Activated naive CD4-positive, alpha-beta T cell treated with anti-CD3 and anti-CD28 coated beads, Interleukin-2, amount 50 U/mL, for 72 hours (primary cell): Measurements from ENCODE around the gene SLC5A5. TPM values are rescaled to one million over a fixed set of nuclear protein-coding genes. Genes with fewer than 3 reads are reported as not detected.
A peak's percentile ranks its signal among the peaks of the same experiment; 100 is the strongest.

ENCODE experiments used
- ATAC-seq, 2 donors: fragments of 150-1000 bp; cut with Tn5 transposase; 2 replicates each; pipeline ENCODE4 v1.10.0; 2021; ENCODE audit warnings: mild to moderate bottlenecking in 2 of 2, moderate library complexity in 2 of 2
- DNase-seq, 2 donors: peaks; one replicate each; pipeline ENCODE4 v3.0.0; 2021 to 2022; ENCODE audit warnings: low spot score in 2 of 2
- H3K27ac Mint-ChIP-seq, 2 donors: one replicate each; pipeline ENCODE4 v1.8.0; 2022; ENCODE audit warnings: mild to moderate bottlenecking in 2 of 2, mixed read lengths in 2 of 2
- H3K36me3 Mint-ChIP-seq, 2 donors: one replicate each; pipeline ENCODE4 v1.8.0; 2022; ENCODE audit warnings: mixed read lengths in 2 of 2
- H3K9me3 Mint-ChIP-seq, 2 donors: one replicate each; pipeline ENCODE4 v1.8.0; 2022; ENCODE audit warnings: mixed read lengths in 2 of 2
- total RNA-seq, 2 donors: library from RNA; stranded (reverse); gene quantifications; one replicate each; pipeline ENCODE4 v1.2.3, GENCODE V29; 2022

The SLC5A5 gene
- total RNA-seq, 2 donors from 2014 or later = 1.5 to 2.0 TPM

GRCh38 chr19:17861542-17862402 lies 10.0 kb upstream of the SLC5A5 start:
- peaks cover 40 to 43% of the 10 kb centered on the region in 2 donors for H3K36me3 Mint-ChIP-seq
- no peak for ATAC-seq
- H3K27ac Mint-ChIP-seq = peak overlapping the region; percentile 94 to 97
- no peaks in the 10 kb centered on the region for H3K9me3 Mint-ChIP-seq
- DNase-seq = no peak

GRCh38 chr19:17862711-17863519 lies 8.8 kb upstream of the SLC5A5 start:
- H3K9me3 Mint-ChIP-seq = no peaks in the 10 kb centered on the region
- no peak for ATAC-seq
- H3K36me3 Mint-ChIP-seq = peaks cover 40 to 43% of the 10 kb centered on the region in 2 donors
- DNase-seq = no peak
- peak overlapping the region; percentile 94 to 96 for H3K27ac Mint-ChIP-seq

DNA sequence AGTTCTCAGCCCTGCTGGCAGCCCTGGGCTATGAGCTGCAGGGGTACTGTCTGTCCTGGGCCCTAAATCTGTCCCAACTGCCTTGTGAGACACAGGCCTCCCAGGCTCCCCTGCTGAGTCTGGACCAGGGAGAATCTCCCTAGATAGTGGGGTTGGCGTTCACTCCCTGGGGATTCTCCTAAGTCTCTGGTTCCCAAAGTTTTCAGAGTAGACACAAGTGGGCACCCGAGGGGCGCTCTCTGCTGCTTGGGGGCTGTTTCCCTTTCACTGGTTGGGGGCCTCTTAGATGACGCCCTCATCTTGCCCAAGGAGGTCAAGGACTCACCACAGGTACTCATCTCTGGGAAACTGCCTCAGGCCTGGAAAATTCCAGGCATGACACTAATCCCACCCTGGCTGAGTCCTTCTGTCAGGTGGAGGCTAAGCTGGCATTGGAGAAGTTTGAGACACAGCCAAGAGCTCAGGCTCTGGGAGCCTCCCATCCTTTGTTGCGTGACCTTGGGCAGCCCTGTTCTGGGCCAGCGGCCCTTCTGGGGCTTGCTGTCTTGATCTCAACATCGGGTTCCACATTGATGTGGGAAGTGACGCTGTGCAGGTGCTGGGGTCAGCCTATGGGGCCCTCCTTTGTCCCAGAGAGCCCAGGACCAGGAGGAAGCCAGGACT lies 8.1 kb upstream of the SLC5A5 start:
- H3K9me3 Mint-ChIP-seq = no peaks in the 10 kb centered on the region
- peak overlapping the region; percentile 91 to 94 for H3K27ac Mint-ChIP-seq
- peaks cover 40 to 43% of the 10 kb centered on the region in 2 donors for H3K36me3 Mint-ChIP-seq
- no peak for ATAC-seq
- no peak for DNase-seq

DNA sequence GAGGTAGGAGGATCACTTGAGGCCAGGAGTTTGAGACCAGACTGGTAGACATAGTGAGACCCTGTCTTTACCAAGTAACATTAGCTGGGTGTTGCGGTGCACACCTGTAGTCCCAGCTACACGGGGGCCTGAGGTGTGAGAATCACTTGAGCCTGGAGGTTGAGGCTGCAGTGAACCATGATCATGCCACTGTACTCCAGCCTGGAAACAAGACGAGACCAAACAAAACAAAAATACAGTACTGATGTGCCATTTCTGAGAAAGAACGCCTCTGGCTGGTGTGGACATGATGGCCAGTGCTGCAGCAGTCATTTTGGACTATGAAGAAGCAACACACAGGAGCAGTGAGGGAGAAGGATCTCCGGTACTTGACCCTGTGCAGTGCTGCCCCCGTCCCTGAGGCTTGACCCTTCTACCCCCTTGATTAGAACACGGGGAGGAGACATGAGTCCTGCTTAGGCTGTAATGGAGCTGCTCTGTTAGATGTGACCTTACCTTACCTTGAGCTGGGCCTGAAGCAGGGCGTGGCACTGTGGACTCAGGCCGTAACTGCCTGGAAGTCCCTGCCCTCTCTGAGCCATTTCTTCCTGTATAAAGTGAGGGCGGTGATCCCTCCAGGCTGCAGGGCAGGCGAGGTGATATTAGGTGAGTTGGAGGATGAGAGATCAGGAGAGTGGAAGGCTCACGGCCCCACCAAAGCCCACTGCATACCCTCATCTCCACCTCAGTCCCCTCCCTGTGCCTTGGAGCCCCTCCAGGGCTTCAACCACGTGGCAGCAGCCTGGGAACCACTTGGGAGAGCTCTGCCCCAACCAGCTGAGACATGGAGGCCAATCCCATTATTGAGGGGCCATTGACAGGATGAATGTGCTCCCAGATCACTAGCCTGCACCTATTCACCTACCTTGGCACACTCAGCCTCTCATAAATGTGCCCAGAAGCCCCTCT lies 6.1 kb upstream of the SLC5A5 start:
- DNase-seq (no peak), ATAC-seq (peak; percentile 3 to 7)
- Mint-ChIP-seq H3K9me3 (no peaks in the 10 kb centered on the region), H3K27ac (peak overlapping the region; percentile 30 to 91), H3K36me3 (peaks cover 28 to 31% of the 10 kb centered on the region in 2 donors)

GRCh38 chr19:17866312-17866963 lies 5.3 kb upstream of the SLC5A5 start:
- no peak for ATAC-seq
- no peak for DNase-seq
- Mint-ChIP-seq H3K27ac (peak overlapping the region; percentile 30 to 91), H3K9me3 (no peaks in the 10 kb centered on the region), H3K36me3 (peaks cover 20 to 23% of the 10 kb centered on the region in 2 donors)

DNA sequence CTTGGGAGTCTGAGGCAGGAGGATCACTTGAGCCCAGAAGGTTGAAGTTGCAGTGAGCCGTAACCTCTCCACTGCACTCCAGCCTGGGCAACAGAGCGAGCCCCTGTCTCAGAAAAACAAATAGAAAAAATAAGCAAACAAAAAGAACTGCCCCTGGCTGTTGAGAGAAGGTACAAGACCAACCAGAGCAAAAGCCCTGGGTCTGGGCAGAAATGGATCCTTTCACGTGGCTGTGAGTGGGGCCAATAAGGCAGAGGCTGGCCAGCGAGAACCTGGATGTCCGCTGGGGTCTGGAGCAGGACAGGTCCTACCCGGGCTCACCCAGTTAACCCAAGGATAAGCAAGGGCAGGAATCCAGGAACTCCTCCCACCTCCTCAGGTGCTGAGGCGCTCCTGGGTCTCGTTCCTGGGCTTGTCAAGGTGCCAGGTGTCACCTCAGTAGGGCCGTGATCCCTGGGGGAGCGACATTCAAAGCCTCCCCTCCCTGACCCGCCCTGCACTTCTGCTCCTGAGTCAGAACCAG lies 4.7 kb upstream of the SLC5A5 start:
- ATAC-seq (peak in 1 of 2 donors; percentile 5), DNase-seq (no peak)
- Mint-ChIP-seq H3K27ac (peak overlapping the region; percentile 30 to 75), H3K36me3 (peaks cover 17 to 18% of the 10 kb centered on the region in 2 donors), H3K9me3 (no peaks in the 10 kb centered on the region)

DNA sequence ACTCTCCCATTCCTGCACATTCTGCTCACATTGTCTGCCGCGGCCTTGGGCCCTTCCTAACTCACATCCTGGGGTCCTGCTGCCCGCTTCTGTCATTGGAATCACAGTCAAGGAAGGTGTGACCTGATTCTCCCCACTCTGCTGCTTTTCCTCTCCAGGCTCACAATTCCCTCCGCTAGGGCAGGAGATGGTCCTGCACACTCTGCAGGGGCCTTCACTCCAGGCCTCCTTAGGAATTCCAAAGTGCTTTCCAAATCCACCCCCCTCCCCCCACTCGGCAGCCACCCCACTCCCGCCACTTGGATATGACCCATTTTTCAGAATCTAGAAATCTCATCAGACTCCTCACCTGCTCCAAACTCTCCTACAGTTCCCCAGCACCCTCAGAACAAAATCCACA lies 3.1 kb upstream of the SLC5A5 start:
- Mint-ChIP-seq H3K27ac (peak overlapping the region in 1 of 2 donors; percentile 95), H3K36me3 (peaks cover 3 to 5% of the 10 kb centered on the region in 2 donors), H3K9me3 (no peaks in the 10 kb centered on the region)
- DNase-seq = no peak
- no peak for ATAC-seq

- ATAC-seq (no peak), DNase-seq (no peak)
- H3K36me3 Mint-ChIP-seq = peaks cover 0 to 4% of the 10 kb centered on the region in 2 donors
- peak overlapping the region in 1 of 2 donors; percentile 95 for H3K27ac Mint-ChIP-seq
- H3K9me3 Mint-ChIP-seq = no peaks in the 10 kb centered on the region
Observed at GRCh38 chr19:17869114-17869608, 2.6 kb upstream of the SLC5A5 start.

DNA sequence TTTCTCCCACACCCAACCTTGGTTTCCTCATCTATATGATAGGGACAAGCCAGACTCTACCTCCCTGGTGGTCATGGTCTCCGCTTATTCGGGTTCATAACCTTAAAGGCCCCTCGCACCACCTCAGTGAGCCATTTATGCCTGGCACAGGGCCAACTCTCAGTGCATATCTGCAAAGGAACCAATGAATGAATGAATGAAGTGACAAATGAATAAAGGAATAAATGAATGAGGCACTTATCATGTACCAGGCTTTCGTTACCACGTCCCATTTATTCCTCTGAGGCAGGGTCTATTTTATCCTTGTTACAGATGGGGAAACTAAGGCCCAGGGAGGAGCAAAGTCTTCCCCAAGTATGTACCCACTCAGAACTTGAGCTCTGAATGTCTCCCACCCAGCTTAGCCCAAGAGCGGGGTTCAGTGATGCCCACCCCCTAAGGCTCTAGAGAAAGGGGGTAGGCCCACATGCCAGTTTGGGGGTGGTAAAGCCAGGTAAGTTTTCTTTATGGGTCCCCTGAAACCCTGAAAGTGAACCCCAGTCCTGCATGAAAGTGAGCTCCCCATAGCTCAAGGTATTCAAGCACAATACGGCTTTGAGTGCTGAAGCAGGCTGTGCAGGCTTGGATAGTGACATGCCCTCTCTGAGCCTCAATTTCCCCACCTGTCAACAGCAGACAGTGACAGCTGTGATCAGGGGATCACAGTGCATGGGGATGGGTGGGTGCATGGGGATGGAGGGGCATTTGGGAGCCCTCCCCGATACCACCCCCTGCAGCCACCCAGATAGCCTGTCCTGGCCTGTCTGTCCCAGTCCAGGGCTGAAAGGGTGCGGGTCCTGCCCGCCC lies 490 bp upstream of the SLC5A5 start:
- no peaks in the 10 kb centered on the region for H3K9me3 Mint-ChIP-seq
- ATAC-seq (no peak), DNase-seq (no peak)
- H3K36me3 Mint-ChIP-seq = peaks cover 0 to 4% of the 10 kb centered on the region in 2 donors
- peak overlapping the region; percentile 36 to 63 for H3K27ac Mint-ChIP-seq

DNA sequence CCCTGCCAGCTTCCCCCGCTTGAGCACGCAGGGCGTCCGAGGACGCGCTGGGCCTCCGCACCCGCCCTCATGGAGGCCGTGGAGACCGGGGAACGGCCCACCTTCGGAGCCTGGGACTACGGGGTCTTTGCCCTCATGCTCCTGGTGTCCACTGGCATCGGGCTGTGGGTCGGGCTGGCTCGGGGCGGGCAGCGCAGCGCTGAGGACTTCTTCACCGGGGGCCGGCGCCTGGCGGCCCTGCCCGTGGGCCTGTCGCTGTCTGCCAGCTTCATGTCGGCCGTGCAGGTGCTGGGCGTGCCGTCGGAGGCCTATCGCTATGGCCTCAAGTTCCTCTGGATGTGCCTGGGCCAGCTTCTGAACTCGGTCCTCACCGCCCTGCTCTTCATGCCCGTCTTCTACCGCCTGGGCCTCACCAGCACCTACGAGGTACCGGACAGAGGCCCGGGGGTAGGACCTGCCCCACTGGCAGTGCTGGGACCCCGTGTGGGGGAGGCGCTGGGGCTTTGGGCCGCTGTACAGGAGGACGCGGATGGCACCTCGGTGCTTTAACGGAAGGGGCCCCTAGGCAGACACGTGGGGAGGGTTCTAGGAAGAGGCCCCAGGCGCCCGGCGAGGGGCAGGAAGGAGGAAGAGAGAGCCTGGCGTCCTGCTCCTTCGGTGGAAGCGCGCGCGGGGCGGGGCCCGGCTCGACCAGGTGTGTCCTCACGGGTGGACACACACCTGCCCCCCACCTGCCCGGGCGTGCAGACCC lies 681 bp downstream of the SLC5A5 start:
- peak overlapping the region in 1 of 2 donors; percentile 63 for H3K27ac Mint-ChIP-seq

GRCh38 chr19:17873786-17874757 lies 2.3 kb downstream of the SLC5A5 start:
- peak in 1 of 2 donors; percentile 72 for DNase-seq
- H3K27ac Mint-ChIP-seq = peak overlapping the region in 1 of 2 donors; percentile 65
- H3K36me3 Mint-ChIP-seq = peaks cover 0 to 4% of the 10 kb centered on the region in 2 donors
- ATAC-seq = peak; percentile 65 to 69
- H3K9me3 Mint-ChIP-seq = no peaks in the 10 kb centered on the region

More for the DNA sequence above, 681 bp downstream of the SLC5A5 start:
- ATAC-seq = peak; percentile 43 to 69
- Mint-ChIP-seq H3K9me3 (no peaks in the 10 kb centered on the region), H3K36me3 (peaks cover 0 to 4% of the 10 kb centered on the region in 2 donors)
- peak; percentile 63 to 73 for DNase-seq

- Mint-ChIP-seq H3K36me3 (peaks cover 0 to 4% of the 10 kb centered on the region in 2 donors), H3K27ac (peak overlapping the region in 1 of 2 donors; percentile 65), H3K9me3 (no peaks in the 10 kb centered on the region)
Observed at GRCh38 chr19:17874758-17875135, 3.0 kb downstream of the SLC5A5 start.

GRCh38 chr19:17877696-17878095 lies 6.0 kb downstream of the SLC5A5 start:
- peak overlapping the region in 1 of 2 donors; percentile 70 for H3K27ac Mint-ChIP-seq
- no peaks in the 10 kb centered on the region for H3K36me3 Mint-ChIP-seq
- H3K9me3 Mint-ChIP-seq = no peaks in the 10 kb centered on the region
- DNase-seq (no peak), ATAC-seq (no peak)

More at GRCh38 chr19:17874758-17875135, 3.0 kb downstream of the SLC5A5 start:
- no peak for ATAC-seq
- no peak for DNase-seq
